AML-193 (cell line): ENCODE results near the gene IGFBP6.

Experiments
- DNase-seq, 2 experiments: peaks; one replicate each; lab custom pipeline; 2025; lab: John Stamatoyannopoulos, UW

IGFBP6 gene

GRCh38 chr12:53059434-53060063, 37.9 kb upstream of the IGFBP6 start:
- no peak for DNase-seq

- DNase-seq, result no peak
Measured at GRCh38 chr12:53060064-53060720, 37.3 kb upstream of the IGFBP6 start.

GRCh38 chr12:53060721-53061276, 36.7 kb upstream of the IGFBP6 start:
- DNase-seq, result no peak

- DNase-seq, result no peak
Measured at GRCh38 chr12:53061404-53062010, 36.0 kb upstream of the IGFBP6 start.

GRCh38 chr12:53062011-53062961, 35.2 kb upstream of the IGFBP6 start:
- DNase-seq, result no peak

GRCh38 chr12:53062977-53063707, 34.3 kb upstream of the IGFBP6 start:
- no peak for DNase-seq

- DNase-seq, result no peak
Measured at GRCh38 chr12:53063708-53064612, 33.5 kb upstream of the IGFBP6 start.

GRCh38 chr12:53064613-53065436, 32.6 kb upstream of the IGFBP6 start:
- no peak for DNase-seq

- DNase-seq, result no peak
Measured at GRCh38 chr12:53065470-53065869, 32.0 kb upstream of the IGFBP6 start.

- DNase-seq, result peak; percentile 33 to 37
Measured at GRCh38 chr12:53065975-53066931, 31.2 kb upstream of the IGFBP6 start.

GRCh38 chr12:53067074-53067992, 30.1 kb upstream of the IGFBP6 start:
- no peak for DNase-seq

GRCh38 chr12:53067993-53068770, 29.3 kb upstream of the IGFBP6 start:
- no peak for DNase-seq

- no peak for DNase-seq
Measured at GRCh38 chr12:53068811-53069585, 28.5 kb upstream of the IGFBP6 start.

GRCh38 chr12:53069621-53070410, 27.7 kb upstream of the IGFBP6 start:
- no peak for DNase-seq
